ENCODE results near the gene CARNS1. TPM values are rescaled to one million over a fixed set of nuclear protein-coding genes. Genes with fewer than 3 reads are reported as not detected.

CARNS1 gene
- total RNA-seq, 1 donor from 2014 or later, result 0.16 TPM

DNA sequence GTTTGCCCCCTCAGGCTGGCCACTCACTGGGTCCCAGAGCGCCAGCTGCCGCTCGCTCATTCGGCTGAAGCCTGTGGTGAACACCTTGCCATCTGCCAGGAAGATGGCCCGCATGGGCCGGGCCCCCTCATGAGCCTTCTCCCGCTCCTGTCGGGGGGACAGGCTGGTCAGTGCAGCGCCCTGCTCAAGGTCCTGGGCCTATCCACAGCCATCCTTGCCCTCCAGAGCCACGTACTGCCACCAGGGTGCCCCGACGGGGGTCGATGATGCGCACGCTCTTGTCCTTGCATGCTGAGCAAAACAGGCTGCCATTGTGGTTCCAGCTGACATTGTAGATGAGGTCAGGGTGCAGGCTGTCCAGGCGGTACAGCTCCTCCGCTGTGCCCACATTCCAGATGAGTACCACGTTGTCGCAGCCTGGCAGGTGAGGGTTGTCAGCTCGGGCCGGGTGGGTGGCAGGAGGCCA lies 25.7 kb downstream of the CARNS1 start:
- no peak for DNase-seq

DNA sequence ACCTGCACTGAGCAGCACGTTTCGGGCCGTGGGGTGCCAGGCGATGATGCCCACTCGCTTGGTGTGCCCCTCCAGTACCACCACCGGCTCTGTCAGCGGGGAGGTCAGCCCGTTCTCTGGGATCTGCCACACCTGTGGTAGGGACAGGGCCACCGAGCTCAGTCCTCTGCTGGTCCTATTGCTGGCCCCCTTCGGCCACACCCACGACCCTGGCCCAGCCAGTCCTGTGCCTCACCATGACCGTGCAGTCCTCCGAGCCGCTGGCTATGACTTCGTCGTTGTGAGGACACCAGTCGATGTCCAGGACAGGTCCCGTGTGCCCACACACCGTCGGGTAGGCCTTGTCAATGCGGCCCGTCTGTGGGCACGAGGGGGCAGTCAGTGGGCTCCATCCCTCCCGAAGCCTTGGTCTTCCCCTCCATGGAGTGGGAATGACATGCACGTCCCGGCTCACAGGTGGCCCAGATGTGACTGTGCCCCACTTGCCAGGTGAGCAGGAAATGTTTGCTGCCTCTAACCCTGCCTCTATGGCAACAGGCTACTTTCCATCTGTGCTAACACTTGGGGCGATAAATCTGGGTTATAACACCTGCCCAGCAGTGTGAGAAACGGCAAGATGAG lies 26.4 kb downstream of the CARNS1 start:
- DNase-seq, result no peak

- DNase-seq, result no peak
Measured at GRCh38 chr11:67442504-67443404, 27.3 kb downstream of the CARNS1 start.

- DNase-seq, result no peak
Measured at GRCh38 chr11:67445515-67445914, 30.0 kb downstream of the CARNS1 start.

DNA sequence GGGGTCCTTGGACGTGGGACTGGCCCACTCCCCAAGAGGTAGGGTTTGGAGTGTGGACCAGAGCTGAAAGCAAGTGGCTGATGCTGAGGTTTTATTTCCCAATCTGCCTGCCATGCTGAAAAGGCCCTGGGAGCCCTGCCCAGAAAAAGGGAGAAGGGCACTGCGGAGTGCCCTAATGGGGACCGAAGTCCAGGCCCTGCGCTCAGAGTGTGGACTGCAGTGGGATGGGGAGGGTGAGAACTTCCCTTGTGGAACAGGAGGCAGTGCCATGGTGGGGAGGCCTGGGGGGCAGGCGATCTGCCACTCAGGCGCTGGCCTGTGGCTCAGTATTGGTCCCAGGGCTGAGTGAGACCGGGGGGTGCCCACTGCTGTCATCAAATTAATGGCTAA lies 32.7 kb downstream of the CARNS1 start:
- DNase-seq, result no peak

- no peak for DNase-seq
Measured at GRCh38 chr11:67449116-67449844, 33.8 kb downstream of the CARNS1 start.

DNA sequence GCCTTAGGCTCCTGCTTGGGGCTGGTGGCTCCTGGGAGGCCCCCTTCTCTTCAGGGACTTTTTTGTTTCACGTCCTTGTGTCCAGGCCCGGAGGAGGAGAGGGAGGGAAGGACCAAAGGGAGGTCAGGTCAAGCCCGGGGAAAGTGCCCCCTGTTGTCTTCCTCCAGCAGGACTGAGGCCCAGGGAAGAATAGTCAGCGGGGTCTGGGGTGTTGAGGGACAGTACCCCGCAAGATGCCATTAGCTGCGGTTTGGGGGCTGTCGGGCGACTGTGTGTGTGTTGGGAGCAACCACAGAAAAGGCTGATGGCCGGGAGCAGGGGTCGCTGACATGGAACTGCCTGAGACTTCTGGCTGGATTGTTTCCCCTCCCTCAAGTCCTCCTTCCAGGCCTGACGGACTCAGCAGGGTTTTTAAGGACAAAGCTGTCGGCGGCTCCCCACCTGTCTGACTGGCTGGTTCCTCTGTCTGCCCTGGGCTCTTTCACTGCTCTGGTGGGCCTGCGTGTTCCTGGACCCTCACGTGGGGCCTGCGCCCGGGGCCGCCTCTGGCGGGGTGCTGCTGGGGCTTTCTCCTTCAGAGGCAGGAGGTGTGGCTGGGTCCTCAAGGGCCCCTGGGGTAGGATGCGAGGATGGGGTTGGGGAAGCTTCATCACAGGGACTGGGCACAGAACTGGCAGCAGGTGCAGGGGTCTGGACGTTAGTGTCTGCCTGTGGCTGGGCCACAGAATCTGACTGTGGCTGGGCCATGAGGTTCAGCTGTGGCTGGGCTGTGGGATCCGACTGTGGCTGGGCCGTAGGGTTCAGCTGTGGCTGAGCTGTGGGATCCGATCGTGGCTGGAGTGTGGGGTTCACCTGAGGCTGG lies 35.5 kb downstream of the CARNS1 start:
- no peak for DNase-seq

DNA sequence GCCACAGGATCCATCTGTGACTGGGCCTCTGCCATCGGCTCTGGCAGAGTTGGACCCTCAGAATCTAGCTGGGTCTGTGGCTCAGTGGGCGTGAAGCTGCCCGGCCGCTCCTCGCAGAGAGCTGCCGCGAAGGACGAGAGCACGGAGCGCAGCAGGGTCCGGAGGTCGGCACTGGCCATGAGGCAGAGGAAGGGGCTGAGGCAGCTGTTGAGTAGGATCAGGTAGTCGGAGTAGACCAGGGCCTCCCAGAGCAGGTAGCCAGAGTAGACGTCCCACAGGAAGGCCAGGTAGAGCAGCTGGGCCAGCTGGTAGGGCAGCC lies 36.1 kb downstream of the CARNS1 start:
- no peak for DNase-seq

- no peak for DNase-seq
Measured at GRCh38 chr11:67452141-67452952, 36.9 kb downstream of the CARNS1 start, which contains the start of gene GPR152. GPR152 (minus strand) TSS chr11:67452729; CDS start chr11:67452724, 5 bp downstream.

DNA sequence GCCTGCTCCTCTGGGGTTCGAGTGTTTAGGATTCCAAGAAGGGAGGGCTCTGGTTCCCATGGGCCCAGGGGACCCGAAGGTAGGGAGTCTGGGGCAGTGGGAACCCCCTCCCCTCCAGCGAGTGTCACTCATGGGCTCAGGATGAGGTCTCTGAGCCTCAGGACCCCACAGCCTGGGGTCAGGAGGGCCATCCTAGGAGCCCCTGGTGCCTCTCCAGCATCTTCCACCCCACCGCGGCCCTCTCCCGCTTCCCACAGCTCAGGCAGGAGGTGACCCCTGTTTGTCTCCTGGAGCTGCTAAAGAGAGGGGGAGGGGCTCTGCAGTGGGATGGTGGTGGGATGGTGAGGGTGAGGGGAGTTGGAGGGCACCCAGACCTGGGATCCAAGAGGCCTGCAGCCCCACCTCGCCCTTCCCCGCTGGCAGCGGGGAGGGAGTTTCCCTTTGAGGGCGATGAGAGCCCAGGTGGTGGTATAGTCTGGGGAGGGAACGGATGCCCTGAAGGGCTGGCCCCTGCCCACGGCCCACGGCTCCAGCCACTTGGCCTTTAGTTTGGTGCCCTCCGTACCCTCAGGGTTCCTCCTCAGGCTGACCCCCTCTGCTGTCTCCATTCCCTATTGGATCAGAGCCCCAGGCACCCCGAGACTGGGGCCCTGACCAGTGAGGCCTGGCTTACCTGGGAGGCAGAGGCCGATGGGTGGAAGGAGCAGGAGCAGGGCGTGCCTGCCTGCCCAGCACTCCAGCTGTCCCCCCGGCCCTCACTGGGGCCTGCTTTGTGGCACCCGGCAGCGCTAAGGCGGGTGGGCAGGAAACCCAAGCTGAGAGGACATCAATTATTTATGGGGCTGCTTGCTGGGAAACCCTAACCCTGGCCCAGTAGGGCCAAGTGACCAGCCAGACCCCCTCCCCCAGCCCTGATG lies 38.6 kb downstream of the CARNS1 start:
- no peak for DNase-seq

DNA sequence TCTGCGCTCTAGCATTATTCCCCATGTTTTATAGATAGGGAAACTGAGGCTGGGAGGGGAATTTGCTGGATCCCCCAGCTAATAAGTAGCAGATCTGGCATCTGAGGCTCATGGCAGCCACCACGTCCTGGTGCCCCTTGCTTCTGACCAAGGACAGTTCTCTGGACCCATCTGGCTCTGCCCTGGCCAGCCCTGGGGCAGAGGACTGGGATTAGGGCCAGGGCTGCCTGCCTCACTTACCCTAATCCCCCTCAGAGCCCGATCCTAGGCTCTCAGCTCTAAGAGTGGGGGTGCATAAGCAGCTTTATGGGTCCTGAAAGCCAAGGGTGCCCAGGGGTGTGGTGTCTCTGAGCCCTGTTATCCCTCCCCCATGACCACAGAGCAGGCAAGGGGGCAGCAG lies 39.6 kb downstream of the CARNS1 start, which contains the start of gene CABP4:
Gene CABP4, plus strand, starts transcription at position 301 of the 400 bp plus-strand sequence. Its CDS starts 70 bp downstream, at position 371.
- no peak for DNase-seq

- DNase-seq, result no peak
Measured at GRCh38 chr11:67456068-67456705, 40.7 kb downstream of the CARNS1 start.

DNA sequence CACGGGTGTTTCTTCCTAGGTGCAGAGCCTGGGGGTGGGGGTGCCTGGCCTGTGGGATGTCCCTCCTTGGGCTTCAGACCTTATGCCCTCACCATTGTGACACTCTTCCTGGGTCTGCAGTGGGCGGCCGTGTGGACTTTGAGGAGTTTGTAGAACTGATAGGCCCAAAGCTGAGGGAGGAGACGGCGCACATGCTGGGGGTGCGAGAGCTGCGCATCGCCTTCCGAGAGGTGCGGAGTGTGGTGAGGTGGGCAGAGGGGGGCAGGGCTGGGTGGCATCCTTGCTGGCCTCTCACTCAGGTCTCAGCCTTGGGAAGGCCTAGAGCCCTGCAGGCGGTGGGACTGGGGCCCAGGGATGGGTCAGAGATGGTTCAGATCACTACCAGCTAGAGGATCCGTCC lies 42.0 kb downstream of the CARNS1 start:
- DNase-seq, result no peak

DNA sequence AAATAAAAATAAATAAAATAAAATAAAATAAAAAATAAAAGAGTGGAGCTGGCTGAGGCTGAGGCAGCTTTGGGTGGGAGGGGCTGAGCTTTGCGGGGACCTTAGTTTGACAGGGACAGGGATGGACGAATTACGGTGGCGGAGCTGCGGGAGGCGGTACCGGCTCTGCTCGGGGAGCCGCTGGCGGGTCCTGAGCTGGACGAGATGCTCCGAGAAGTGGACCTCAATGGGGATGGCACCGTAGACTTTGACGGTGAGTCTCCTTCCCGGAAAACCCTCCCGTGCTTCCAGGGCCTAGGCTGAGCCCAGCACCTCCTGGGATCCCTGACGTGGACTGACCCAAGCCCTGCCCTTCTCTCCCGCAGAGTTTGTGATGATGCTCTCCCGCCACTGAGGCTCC lies 42.8 kb downstream of the CARNS1 start:
- no peak for DNase-seq

DNA sequence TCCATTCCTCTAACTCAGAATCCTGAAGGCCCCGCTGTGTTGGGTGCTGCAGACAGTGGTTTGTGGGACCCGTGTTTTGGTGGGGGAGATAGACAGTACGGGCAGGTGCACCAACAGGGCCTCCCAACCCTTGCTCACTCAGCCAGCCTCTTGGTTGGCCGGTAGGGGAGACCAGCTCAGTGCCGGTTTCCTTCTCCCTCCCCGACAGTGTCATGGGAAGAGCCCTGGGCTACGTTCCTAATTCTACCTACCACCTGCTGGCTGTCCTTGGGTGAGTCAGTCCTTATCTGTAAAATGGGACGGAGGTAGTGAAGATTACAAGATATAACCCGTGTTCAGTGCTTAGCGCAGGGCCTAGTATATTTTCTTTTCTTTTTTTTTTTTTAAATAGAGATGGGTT lies 47.7 kb downstream of the CARNS1 start:
- no peak for DNase-seq

DNA sequence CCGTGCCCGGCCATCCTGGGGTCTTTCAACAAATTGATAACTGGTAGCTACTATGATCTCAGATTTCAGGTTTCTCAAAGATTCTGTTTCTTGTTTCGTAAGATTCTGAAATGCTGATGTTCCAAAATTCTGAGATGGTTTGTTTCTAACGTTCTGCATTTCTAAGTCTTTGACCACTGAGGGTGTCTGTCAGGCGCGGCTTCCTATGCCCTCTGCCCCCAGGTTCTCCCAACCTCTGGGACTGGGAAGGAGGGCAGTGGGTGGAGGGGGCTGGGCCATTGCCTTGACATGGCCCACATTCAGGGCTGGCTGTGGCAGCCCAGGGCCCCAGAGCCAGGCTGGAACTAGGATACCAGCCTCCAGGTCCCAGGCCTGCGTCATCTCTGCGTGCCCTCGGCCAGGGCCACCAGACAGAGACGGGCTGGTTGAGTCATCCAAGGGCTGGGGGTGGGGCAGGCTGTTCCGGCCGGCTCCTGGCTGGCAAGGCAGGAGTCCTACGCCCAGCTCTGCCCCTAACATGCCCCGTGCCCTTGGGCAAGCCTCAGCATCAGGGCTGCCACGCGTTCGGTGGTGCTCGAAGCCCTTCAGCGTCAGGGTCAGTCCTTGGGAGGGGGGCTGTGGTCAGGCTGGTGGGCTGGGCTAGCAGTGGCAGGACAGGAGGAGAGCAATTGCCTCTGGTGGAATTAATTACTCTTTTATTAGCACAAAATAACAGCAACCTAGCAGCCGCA lies 48.4 kb downstream of the CARNS1 start:
- DNase-seq, result peak; percentile 37

GRCh38 chr11:67464411-67465188 lies 49.1 kb downstream of the CARNS1 start:
- peak; percentile 71 for DNase-seq

- no peak for DNase-seq
Measured at GRCh38 chr11:67465189-67465510, 49.7 kb downstream of the CARNS1 start.

Measured in occipital lobe (tissue), 2 donors.